ENCODE results near the gene ASCL5. TPM values are rescaled to one million over a fixed set of nuclear protein-coding genes. Genes with fewer than 3 reads are reported as not detected.

ASCL5 gene
- total and polyA plus RNA-seq, 2 experiments from 2014 or later: not detected

DNA sequence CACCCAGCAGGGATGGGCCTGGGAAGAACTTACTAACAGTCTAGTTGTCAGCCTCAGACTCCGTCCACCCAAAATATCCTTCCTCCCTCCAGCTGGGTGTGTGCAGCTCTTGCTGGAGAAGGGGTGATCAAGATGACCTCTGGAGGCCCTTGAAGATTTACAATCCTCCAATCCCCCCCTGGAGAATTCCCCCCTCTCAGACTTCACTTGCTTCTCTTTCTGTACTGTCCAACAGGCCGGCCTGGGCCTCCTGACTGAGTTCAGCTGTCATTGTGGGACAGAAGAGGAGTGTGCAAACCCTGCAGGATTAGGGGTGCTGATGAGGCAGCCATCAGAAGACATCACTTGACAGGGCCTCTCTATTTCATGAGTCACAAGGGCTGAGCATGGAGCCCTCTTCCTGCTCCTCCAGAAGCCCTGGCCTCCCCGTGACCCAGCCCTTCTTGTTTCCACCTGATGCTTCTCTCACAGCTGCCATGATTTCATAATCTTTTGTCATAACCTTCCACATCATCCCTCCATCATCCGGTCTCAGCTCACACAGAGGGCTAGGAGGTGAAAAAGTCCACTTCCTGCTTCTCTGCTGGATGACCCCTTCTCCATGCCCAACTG, 46.1 kb upstream of the ASCL5 start:
- H2AFZ ChIP-seq: no peak overlapping the region
- no peaks in the 10 kb centered on the region for H3K79me2 ChIP-seq
- H3K4me1 ChIP-seq (ENCODE audit: insufficient read depth): peaks cover 21% of the 10 kb centered on the region
- TF ChIP-seq, protein P1, sequence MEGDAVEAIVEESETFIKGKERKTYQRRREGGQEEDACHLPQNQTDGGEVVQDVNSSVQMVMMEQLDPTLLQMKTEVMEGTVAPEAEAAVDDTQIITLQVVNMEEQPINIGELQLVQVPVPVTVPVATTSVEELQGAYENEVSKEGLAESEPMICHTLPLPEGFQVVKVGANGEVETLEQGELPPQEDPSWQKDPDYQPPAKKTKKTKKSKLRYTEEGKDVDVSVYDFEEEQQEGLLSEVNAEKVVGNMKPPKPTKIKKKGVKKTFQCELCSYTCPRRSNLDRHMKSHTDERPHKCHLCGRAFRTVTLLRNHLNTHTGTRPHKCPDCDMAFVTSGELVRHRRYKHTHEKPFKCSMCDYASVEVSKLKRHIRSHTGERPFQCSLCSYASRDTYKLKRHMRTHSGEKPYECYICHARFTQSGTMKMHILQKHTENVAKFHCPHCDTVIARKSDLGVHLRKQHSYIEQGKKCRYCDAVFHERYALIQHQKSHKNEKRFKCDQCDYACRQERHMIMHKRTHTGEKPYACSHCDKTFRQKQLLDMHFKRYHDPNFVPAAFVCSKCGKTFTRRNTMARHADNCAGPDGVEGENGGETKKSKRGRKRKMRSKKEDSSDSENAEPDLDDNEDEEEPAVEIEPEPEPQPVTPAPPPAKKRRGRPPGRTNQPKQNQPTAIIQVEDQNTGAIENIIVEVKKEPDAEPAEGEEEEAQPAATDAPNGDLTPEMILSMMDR (IDR thresholded peaks at IDR 0.05; ENCODE audit: poor library complexity): no peak
- TF ChIP-seq EZH2 (IDR thresholded peaks at IDR 0.05; ENCODE audit: borderline replicate concordance) (no peak), EZH2phosphoT487 (IDR thresholded peaks at IDR 0.05; ENCODE audit: low read depth, severe bottlenecking, unreplicated experiment) (no peak)
- no peaks in the 10 kb centered on the region for H3K9me2 ChIP-seq (replicated peaks; ENCODE audit: insufficient read depth)
- no peak overlapping the region for H3K27ac ChIP-seq
- H4K20me1 ChIP-seq (ENCODE audit: insufficient read depth, poor library complexity, severe bottlenecking): no peaks in the 10 kb centered on the region
- no peak overlapping the region for H3K4me2 ChIP-seq
- H3K9me3 ChIP-seq (ENCODE audit: low read depth): no peaks in the 10 kb centered on the region
- peak; percentile 47 for DNase-seq (ENCODE audit: low spot score)
- H3K27me3 ChIP-seq: no peaks in the 10 kb centered on the region
- no peak overlapping the region for H3K4me3 ChIP-seq
- no peaks in the 10 kb centered on the region for H3K36me3 ChIP-seq (replicated peaks; ENCODE audit: insufficient read depth, low read depth)
- WGBS (ENCODE audit: low lambda C conversion rate, missing lambda C conversion rate): 92% methylated on average over 4 of the region's 4 CpGs

DNA sequence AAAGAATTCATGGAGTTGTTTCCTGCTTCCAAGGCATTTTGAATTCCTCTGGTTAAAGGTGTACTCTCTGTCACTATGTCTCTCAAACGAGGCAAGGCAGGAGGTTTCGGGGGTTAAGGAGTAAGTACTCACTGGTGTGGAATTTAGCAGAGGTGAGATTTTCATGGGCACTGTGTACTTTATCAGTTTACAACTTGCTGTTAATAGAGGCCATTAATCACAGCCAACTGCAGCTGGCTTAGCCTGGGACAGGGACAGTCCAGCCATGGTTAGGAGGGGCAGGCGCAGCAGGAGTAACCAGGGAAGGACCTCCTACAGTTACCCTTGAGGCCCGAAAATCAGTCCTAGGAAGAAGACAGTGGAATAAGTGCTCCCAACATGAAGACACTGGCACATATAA, 45.3 kb upstream of the ASCL5 start:
- Histone ChIP-seq H3K27me3 (no peaks in the 10 kb centered on the region), H2AFZ (no peak overlapping the region), H3K9me3 (ENCODE audit: low read depth) (no peaks in the 10 kb centered on the region), H3K4me2 (peak overlapping the region; percentile 80), H3K27ac (peak overlapping the region; percentile 92), H3K79me2 (no peaks in the 10 kb centered on the region), H3K4me3 (no peak overlapping the region), H3K4me1 (ENCODE audit: insufficient read depth) (peaks cover 21% of the 10 kb centered on the region), H3K36me3 (replicated peaks; ENCODE audit: insufficient read depth, low read depth) (no peaks in the 10 kb centered on the region), H4K20me1 (ENCODE audit: insufficient read depth, poor library complexity, severe bottlenecking) (no peaks in the 10 kb centered on the region), H3K9me2 (replicated peaks; ENCODE audit: insufficient read depth) (no peaks in the 10 kb centered on the region)
- DNase-seq (ENCODE audit: low spot score): no peak
- TF ChIP-seq EZH2 (IDR thresholded peaks at IDR 0.05; ENCODE audit: borderline replicate concordance) (no peak), EZH2phosphoT487 (IDR thresholded peaks at IDR 0.05; ENCODE audit: low read depth, severe bottlenecking, unreplicated experiment) (no peak)
- TF ChIP-seq, protein P1 (IDR thresholded peaks at IDR 0.05; ENCODE audit: poor library complexity): no peak
- 68% methylated on average over 4 of the region's 4 CpGs for WGBS (ENCODE audit: low lambda C conversion rate, missing lambda C conversion rate)

DNA sequence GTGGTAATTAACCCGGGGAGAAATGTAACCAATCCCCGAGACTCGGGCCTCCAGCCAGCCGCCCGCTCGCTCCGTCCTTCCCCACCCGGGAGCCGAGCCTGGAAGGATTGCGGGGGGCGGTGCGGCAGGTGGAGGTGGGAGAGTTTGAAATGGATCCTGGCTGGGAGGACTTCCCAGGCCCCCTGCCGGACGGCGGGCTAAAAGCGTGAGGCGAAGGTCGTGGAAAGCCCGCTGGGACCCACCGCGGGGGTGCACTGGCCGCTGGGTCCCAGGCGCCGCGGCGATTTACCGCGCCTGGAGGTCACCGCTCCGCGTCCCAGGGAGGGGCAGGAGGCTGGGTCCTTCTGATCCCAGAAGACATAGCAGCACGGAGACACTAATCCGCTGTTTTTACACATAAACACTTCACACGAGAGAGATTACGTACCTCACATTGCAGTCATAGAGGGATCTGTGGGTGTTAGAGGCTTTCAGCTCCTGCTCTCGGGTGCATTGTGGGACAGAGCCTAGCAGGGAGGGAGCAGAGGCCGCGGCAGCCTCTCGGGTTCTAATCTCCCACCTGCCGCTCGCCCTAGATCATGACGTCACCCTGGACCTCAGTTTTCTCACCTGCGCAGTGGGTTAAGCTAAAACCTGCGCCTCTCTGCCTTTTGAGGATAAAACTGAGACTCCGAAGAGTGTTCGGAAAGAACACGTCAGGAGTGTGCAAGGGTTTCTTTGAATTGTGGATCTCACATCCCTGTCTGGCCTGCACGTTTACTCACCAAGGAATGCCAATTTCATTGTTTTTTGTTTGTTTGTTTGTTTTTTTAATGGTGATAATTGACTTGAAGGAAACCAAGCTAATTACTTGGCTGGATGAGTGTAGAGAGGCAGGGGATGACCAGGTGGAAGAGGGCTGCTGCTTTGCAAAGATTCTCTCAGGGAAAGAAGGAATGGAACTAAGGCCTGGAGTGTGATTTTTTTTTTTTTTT, 44.4 kb upstream of the ASCL5 start:
- 7% methylated on average over 48 of the region's 48 CpGs for WGBS (ENCODE audit: low lambda C conversion rate, missing lambda C conversion rate)
- H3K27ac ChIP-seq: peak overlapping the region; percentile 92
- peak overlapping the region; percentile 16 for H3K4me3 ChIP-seq
- H3K79me2 ChIP-seq: no peaks in the 10 kb centered on the region
- peak; percentile 81 for DNase-seq (ENCODE audit: low spot score)
- no peaks in the 10 kb centered on the region for H3K36me3 ChIP-seq (replicated peaks; ENCODE audit: insufficient read depth, low read depth)
- no peaks in the 10 kb centered on the region for H4K20me1 ChIP-seq (ENCODE audit: insufficient read depth, poor library complexity, severe bottlenecking)
- peaks cover 21% of the 10 kb centered on the region for H3K4me1 ChIP-seq (ENCODE audit: insufficient read depth)
- TF ChIP-seq EZH2phosphoT487 (IDR thresholded peaks at IDR 0.05; ENCODE audit: low read depth, severe bottlenecking, unreplicated experiment): no peak
- no peak for TF ChIP-seq EZH2 (IDR thresholded peaks at IDR 0.05; ENCODE audit: borderline replicate concordance)
- TF ChIP-seq, protein P1 (IDR thresholded peaks at IDR 0.05; ENCODE audit: poor library complexity): peak; percentile 51
- H3K9me2 ChIP-seq (replicated peaks; ENCODE audit: insufficient read depth): no peaks in the 10 kb centered on the region
- H3K4me2 ChIP-seq: peak overlapping the region; percentile 80
- peak overlapping the region; percentile 38 for H2AFZ ChIP-seq
- no peaks in the 10 kb centered on the region for H3K9me3 ChIP-seq (ENCODE audit: low read depth)
- H3K27me3 ChIP-seq: no peaks in the 10 kb centered on the region
